A549 (cell line): ENCODE data around the gene ADGRF3. TPM values are rescaled to one million over a fixed set of nuclear protein-coding genes. Genes with fewer than 3 reads are reported as not detected.
"Not testable (repeated sequence)": the region's sequence is repeated elsewhere in the genome, so short reads cannot be mapped to it uniquely, and the experiment has no call there.

Source experiments
- ATAC-seq, 2 experiments: fragments of 200-7000 bp in 1 of 2; fragments of >200 bp in 1 of 2; cut with Nextera tagmentation in 1 of 2; cut with Tn5 transposase in 1 of 2; 3 replicates each; pipeline versions ENCODE4 v1.8.0 to v1.9.1; 2018 to 2020; ENCODE audit warnings: mild to moderate bottlenecking in 1 of 2, moderate library complexity in 1 of 2
- CTCF ChIA-PET: fragments of 300-600 bp; sonication (Branson Sonifier 250); formaldehyde crosslinking; extraction: SDS; loops from one replicate; lab custom pipeline; 2021; ENCODE audit warnings: antibody characterized with exemption, inconsistent platforms; lab: Yijun Ruan, JAX
- POLR2A ChIA-PET: fragments of 350-600 bp; formaldehyde crosslinking; extraction: SDS; loops from one replicate; lab custom pipeline; 2021; ENCODE audit warnings: antibody characterized with exemption, inconsistent platforms; lab: Yijun Ruan, JAX
- DNase-seq, 2 experiments: peaks; one replicate each; pipeline versions ENCODE4 v3.0.0 to v3.0.0-alpha.2; 2011 to 2016; ENCODE audit warnings: low read depth in 1 of 2, low spot score in 1 of 2
- FAIRE-seq: peaks from 2 replicates; lab custom pipeline; 2011; peaks lifted over from hg19 to GRCh38; lab: Jason Lieb, UNC
- H3K27ac ChIP-seq, 2 experiments: fragments of >200 bp; sonication (Bioruptor Twin); formaldehyde crosslinking; 3 replicates each; pipeline ENCODE4 v1.5.1; 2016 to 2017
- H3K4me1 ChIP-seq: fragments of >200 bp; sonication (Bioruptor Twin); formaldehyde crosslinking; 3 replicates; pipeline ENCODE4 v1.6.1; 2016
- H3K4me2 ChIP-seq: fragments of >200 bp; sonication (Bioruptor Twin); formaldehyde crosslinking; 3 replicates; pipeline ENCODE4 v1.6.1; 2016
- H3K4me3 ChIP-seq: fragments of >200 bp; sonication (Bioruptor Twin); formaldehyde crosslinking; 3 replicates; pipeline ENCODE4 v1.5.1; 2016
- H3K9me3 ChIP-seq: fragments of >200 bp; sonication (Bioruptor Twin); formaldehyde crosslinking; 3 replicates; pipeline ENCODE4 v1.6.1; 2016
- BCL3 ChIP-seq: fragments of >200 bp; sonication (Bioruptor Twin); formaldehyde crosslinking; IDR thresholded peaks from 3 replicates; pipeline ENCODE4 v1.6.1; 2016
- CBX2 ChIP-seq: fragments of 200-600 bp; sonication (generic); IDR thresholded peaks from 2 replicates; pipeline ENCODE4 v1.6.1; 2016; ENCODE audit warnings: low read depth, mild to moderate bottlenecking, borderline replicate concordance
- CHD2 ChIP-seq: fragments of 150-350 bp; IDR thresholded peaks from 2 replicates; pipeline ENCODE4 v1.6.1; 2014; ENCODE audit warnings: low read length; ENCODE audit not compliant: partially characterized antibody
- CTCF ChIP-seq: fragments of >200 bp; sonication (Bioruptor Twin); formaldehyde crosslinking; IDR thresholded peaks from 3 replicates; pipeline ENCODE4 v1.5.1; 2016
- EHF ChIP-seq: fragments of 250-450 bp; sonication (Bioruptor Pico); IDR thresholded peaks from 2 replicates; pipeline ENCODE4 v1.5.0; 2020; ENCODE audit warnings: mild to moderate bottlenecking
- ESRRA ChIP-seq: fragments of 150-350 bp; IDR thresholded peaks from 2 replicates; pipeline ENCODE4 v1.6.1; 2014; ENCODE audit warnings: mild to moderate bottlenecking, low read length, borderline replicate concordance
- FOXS1 ChIP-seq: fragments of 250-450 bp; sonication (Bioruptor Pico); IDR thresholded peaks from 2 replicates; pipeline ENCODE4 v1.5.0; 2020; ENCODE audit warnings: mild to moderate bottlenecking, moderate library complexity
- HDAC2 ChIP-seq: fragments of 200-600 bp; sonication (generic); IDR thresholded peaks from 2 replicates; pipeline ENCODE4 v1.6.1; 2016
- HOXA7 ChIP-seq: fragments of 250-450 bp; sonication (Bioruptor Pico); IDR thresholded peaks from 2 replicates; pipeline ENCODE4 v1.5.0; 2020; ENCODE audit warnings: mild to moderate bottlenecking, moderate library complexity
- HOXB5 ChIP-seq: fragments of 250-450 bp; sonication (Bioruptor Pico); IDR thresholded peaks from 2 replicates; pipeline ENCODE4 v1.5.0; 2020; ENCODE audit warnings: mild to moderate bottlenecking, moderate library complexity
- JUN ChIP-seq, 2 experiments: fragments of >200 bp; sonication (Bioruptor Twin); formaldehyde crosslinking; IDR thresholded peaks; 2 replicates in 1 of 2; 3 replicates in 1 of 2; pipeline ENCODE4 v1.6.1; 2016 to 2017
- KDM5A ChIP-seq: fragments of 200-600 bp; sonication (generic); IDR thresholded peaks from 2 replicates; pipeline ENCODE4 v1.6.1; 2016; ENCODE audit warnings: antibody characterized with exemption, mild to moderate bottlenecking
- MAX ChIP-seq: IDR thresholded peaks from 2 replicates; pipeline ENCODE4 v1.6.1; 2012
- MYC ChIP-seq: IDR thresholded peaks from 2 replicates; pipeline ENCODE4 v1.6.1; 2012; ENCODE audit warnings: mild to moderate bottlenecking, inconsistent platforms, low read length, improper control_type of control experiment, borderline replicate concordance
- NPAS2 ChIP-seq: fragments of 250-450 bp; sonication (Bioruptor Pico); IDR thresholded peaks from 2 replicates; pipeline ENCODE4 v1.8.0; 2022; ENCODE audit warnings: mild to moderate bottlenecking, moderate library complexity, borderline replicate concordance
- POLR2A ChIP-seq: IDR thresholded peaks from 2 replicates; pipeline ENCODE4 v1.6.1; 2012; ENCODE audit warnings: mild to moderate bottlenecking, low read length
- RAD21 ChIP-seq, 2 experiments: fragments of >200 bp in 1 of 2; sonication (Bioruptor Twin) in 1 of 2; formaldehyde crosslinking in 1 of 2; IDR thresholded peaks in 1 of 2; conservative IDR thresholded peaks in 1 of 2; 2 replicates in 1 of 2; 3 replicates in 1 of 2; pipeline ENCODE4 v1.6.1; 2012 to 2018; ENCODE audit warnings: inconsistent platforms in 1 of 2
- RNF2 ChIP-seq: fragments of 200-600 bp; sonication (generic); IDR thresholded peaks from 2 replicates; pipeline ENCODE4 v1.6.1; 2016; ENCODE audit warnings: low read depth, mild to moderate bottlenecking, antibody characterized with exemption, moderate library complexity, borderline replicate concordance
- SREBF2 ChIP-seq: fragments of 450-650 bp; IDR thresholded peaks from 2 replicates; pipeline ENCODE4 v1.6.1; 2014; ENCODE audit warnings: mild to moderate bottlenecking, moderate library complexity
- TP53 ChIP-seq: fragments of 250-450 bp; sonication (Bioruptor Pico); IDR thresholded peaks from 2 replicates; pipeline ENCODE4 v1.5.0; 2021; ENCODE audit warnings: mild to moderate bottlenecking, moderate library complexity
- ZC3H11A ChIP-seq: fragments of 450-650 bp; IDR thresholded peaks from 2 replicates; pipeline ENCODE4 v1.6.1; 2014; ENCODE audit warnings: antibody characterized with exemption, mild to moderate bottlenecking
- ZFP36 ChIP-seq: fragments of 450-650 bp; IDR thresholded peaks from 2 replicates; pipeline ENCODE4 v1.6.1; 2014; ENCODE audit warnings: borderline replicate concordance; ENCODE audit not compliant: partially characterized antibody
- ZNF302 ChIP-seq: fragments of 250-450 bp; sonication (Bioruptor Pico); IDR thresholded peaks from 2 replicates; pipeline ENCODE4 v1.9.0; 2021; ENCODE audit warnings: inconsistent platforms, mild to moderate bottlenecking, moderate library complexity
- WGBS: methylation state at CpG from one replicate; pipeline ENCODE4 v1.1.6; 2017; ENCODE audit errors: missing lambda C conversion rate; 5-methylcytosine and 5-hydroxymethylcytosine counted together
- polyA plus RNA-seq, 4 experiments: library from polyadenylated mRNA; depleted of rRNA in 3 of 4; stranded (reverse); fragments of >200 nt; fragmentation: RNase III in 1 of 4; extraction: RNeasy Plus Mini Kit Qiagen cat#74134 plus additional on column Dnase treatment in 1 of 4; gene quantifications; 2 replicates in 3 of 4; 3 replicates in 1 of 4; pipeline ENCODE4 v1.2.3, GENCODE V29; 2011 to 2017
- TF ChIP-seq, protein P1 (sequence below): IDR thresholded peaks from 2 replicates; pipeline ENCODE4 v1.6.1; 2012

The ADGRF3 gene
- polyA plus RNA-seq, 2 of the 4 experiments (the other 2 are of a cell fraction): 0.12 to 0.21 TPM

DNA sequence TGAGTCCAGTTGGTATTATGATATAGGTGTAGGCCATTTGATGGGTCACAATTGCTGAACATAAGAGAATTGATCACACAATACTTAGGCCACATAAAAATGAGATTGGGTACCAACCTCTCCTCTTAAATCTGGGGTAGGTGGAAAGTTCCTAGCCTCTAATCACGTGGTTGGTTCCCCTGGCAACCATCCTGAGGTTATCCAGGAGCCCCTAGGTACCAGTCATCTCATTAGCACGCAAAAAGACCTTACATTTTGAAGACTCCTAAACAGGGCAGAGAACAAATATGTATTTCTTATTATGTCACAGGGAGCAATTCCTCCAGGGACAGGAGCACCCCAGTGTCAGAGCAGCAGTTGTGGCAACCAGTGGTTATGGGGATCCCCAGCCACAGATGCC, 13.3 kb downstream of the ADGRF3 start:
- peaks cover 8% of the 10 kb centered on the region for H3K4me1 ChIP-seq
- FAIRE-seq (no peak), ATAC-seq (no peak)
- H3K4me2 ChIP-seq: peak overlapping the region; percentile 21; the same call in 2 of the 3 replicates
- TF ChIP-seq HDAC2 (no peak), CTCF (no peak), MYC (no peak), NPAS2 (CRISPR knock-in tag) (no peak), HOXB5 (no peak), TP53 (CRISPR knock-in tag) (no peak), ZNF302 (CRISPR knock-in tag) (no peak), RNF2 (no peak), RAD21 (conservative IDR thresholded peaks at IDR 0.05 in 1 of 2, IDR thresholded peaks at IDR 0.05 in 1 of 2) (no peak), FOXS1 (CRISPR knock-in tag) (no peak), SREBF2 (no peak), HOXA7 (CRISPR knock-in tag) (no peak), BCL3 (no peak), POLR2A (no peak), MAX (no peak)
- TF ChIP-seq, all 56 proteins: peak for 0
- ChIA-PET CTCF (interaction anchor here (13.9 kb wide), 1 partner anchor 18 kb away, joined by 156 read pairs; no protein-coding TSS in a partner anchor), POLR2A (no interaction called here)
- DNase-seq: no peak
- no peaks in the 10 kb centered on the region for H3K9me3 ChIP-seq
- H3K4me3 ChIP-seq: no peak overlapping the region
- WGBS: 23% methylated on average over 2 of the region's 2 CpGs
- no peak overlapping the region for H3K27ac ChIP-seq

GRCh38 chr2:26331321-26331720, 15.3 kb downstream of the ADGRF3 start:
- H3K4me1 ChIP-seq, ATAC-seq, DNase-seq, H3K27ac ChIP-seq, POLR2A ChIA-PET, H3K9me3 ChIP-seq, H3K4me3 ChIP-seq, H3K4me2 ChIP-seq, FAIRE-seq: not testable (repeated sequence)
- CTCF ChIA-PET: interaction anchor here (0.6 to 13.9 kb wide), 22 partner anchors 13 to 480 kb away, joined by 3 to 156 read pairs (median 4); partner anchors contain the start of genes HADHB and SELENOI
- 74% methylated on average over 8 of the region's 8 CpGs for WGBS

DNA sequence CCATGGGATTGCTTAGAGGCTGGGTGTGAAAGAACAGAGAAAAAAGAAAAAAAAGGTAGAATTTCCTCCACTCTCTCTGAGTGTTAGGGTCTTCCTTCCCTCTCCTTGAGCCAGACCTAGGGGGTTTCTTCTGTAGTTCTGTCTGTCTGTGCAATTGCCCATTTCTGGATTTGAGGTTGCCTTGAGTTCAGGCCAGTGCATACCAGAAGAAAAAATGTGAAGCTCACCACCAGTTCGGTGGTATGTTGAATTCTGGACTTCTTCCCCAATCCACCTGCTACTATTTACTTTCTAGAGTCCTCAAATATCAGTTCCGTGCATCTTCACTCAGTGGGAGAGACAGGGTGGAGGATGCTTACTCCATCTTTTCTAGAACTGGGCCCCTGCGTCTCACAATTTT, 16.0 kb downstream of the ADGRF3 start:
- H3K4me1 ChIP-seq: peaks cover 8% of the 10 kb centered on the region
- H3K9me3 ChIP-seq: no peaks in the 10 kb centered on the region
- ChIA-PET POLR2A (interaction anchor here (1.1 kb wide), 1 partner anchor 15 kb away, joined by 3 read pairs; the partner anchor contains the start of gene SELENOI), CTCF (interaction anchor here (0.6 to 13.9 kb wide), 35 partner anchors 8 to 479 kb away, joined by 3 to 156 read pairs (median 4); partner anchors contain the start of genes ADGRF3, HADHB and SELENOI)
- no peak; a peak in 2 of 6 replicates for ATAC-seq
- H3K27ac ChIP-seq: no peak overlapping the region
- no peak overlapping the region for H3K4me2 ChIP-seq
- TF ChIP-seq ESRRA: no peak
- no peak for TF ChIP-seq HOXA7 (CRISPR knock-in tag)
- no peak for TF ChIP-seq ZFP36
- TF ChIP-seq CHD2: no peak
- no peak for TF ChIP-seq JUN (IDR thresholded peaks at IDR 0.05)
- TF ChIP-seq CBX2: no peak
- TF ChIP-seq MAX: no peak
- TF ChIP-seq, protein P1, sequence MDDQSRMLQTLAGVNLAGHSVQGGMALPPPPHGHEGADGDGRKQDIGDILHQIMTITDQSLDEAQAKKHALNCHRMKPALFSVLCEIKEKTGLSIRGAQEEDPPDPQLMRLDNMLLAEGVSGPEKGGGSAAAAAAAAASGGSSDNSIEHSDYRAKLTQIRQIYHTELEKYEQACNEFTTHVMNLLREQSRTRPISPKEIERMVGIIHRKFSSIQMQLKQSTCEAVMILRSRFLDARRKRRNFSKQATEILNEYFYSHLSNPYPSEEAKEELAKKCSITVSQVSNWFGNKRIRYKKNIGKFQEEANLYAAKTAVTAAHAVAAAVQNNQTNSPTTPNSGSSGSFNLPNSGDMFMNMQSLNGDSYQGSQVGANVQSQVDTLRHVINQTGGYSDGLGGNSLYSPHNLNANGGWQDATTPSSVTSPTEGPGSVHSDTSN: no peak
- TF ChIP-seq ZC3H11A: no peak
- TF ChIP-seq EHF (CRISPR knock-in tag): no peak
- no peak for TF ChIP-seq KDM5A
- no peak for TF ChIP-seq HDAC2
- WGBS: 68% methylated on average over 3 of the region's 3 CpGs
- no peak overlapping the region for H3K4me3 ChIP-seq
- FAIRE-seq: no peak
- no peak for DNase-seq
